ENCODE results near the gene THSD4. TPM values are rescaled to one million over a fixed set of nuclear protein-coding genes. Genes with fewer than 3 reads are reported as not detected.

THSD4 gene
- total and polyA plus RNA-seq, 9 of the 15 experiments (the other 6 are each of a cell fraction or from before 2014, with no cell fraction given), result 0.04 TPM; not detected in 5

DNA sequence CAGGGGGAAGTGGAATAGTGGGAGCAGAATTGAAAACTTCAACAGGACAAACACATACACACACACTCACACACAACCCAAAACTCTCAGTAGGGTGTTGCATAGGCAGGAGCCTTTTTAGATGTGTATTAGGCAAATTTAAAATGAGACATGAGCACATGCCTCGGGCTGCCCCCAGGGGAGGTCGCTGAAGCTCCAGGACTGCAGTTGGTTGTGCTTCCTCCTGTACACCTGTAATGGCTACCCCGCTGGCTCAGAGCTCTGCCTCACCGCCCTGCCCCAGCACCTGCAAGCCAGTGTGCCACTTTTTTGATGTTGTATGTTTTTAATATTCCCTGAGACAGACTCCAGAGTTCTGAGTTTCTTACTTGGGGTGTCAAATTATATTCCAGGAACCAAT is 391.7 kb downstream of the THSD4 start (continued):
- no peak for TF ChIP-seq ZNF764 (CRISPR knock-in tag; IDR thresholded peaks at IDR 0.05; ENCODE audit: low read depth)
- no peak for TF ChIP-seq ZBED1 (IDR thresholded peaks at IDR 0.05)
- no peak for TF ChIP-seq CLOCK (CRISPR knock-in tag; IDR thresholded peaks at IDR 0.05; ENCODE audit: borderline replicate concordance)
- no peak for TF ChIP-seq BRCA1 (IDR thresholded peaks at IDR 0.05)
- TF ChIP-seq BRCA1 (CRISPR knock-in tag; IDR thresholded peaks at IDR 0.05), result no peak
- no peak for TF ChIP-seq CEBPB (tag; IDR thresholded peaks at IDR 0.05)
- TF ChIP-seq STAT5A (IDR thresholded peaks at IDR 0.05; ENCODE audit: borderline replicate concordance, low read length), result no peak
- no peak for TF ChIP-seq KAT8 (IDR thresholded peaks at IDR 0.05; ENCODE audit: low read depth)
- TF ChIP-seq ZZZ3 (IDR thresholded peaks at IDR 0.05), result no peak
- no peak for TF ChIP-seq CAMTA2 (CRISPR knock-in tag; conservative IDR thresholded peaks at IDR 0.05)
- TF ChIP-seq, protein P1, sequence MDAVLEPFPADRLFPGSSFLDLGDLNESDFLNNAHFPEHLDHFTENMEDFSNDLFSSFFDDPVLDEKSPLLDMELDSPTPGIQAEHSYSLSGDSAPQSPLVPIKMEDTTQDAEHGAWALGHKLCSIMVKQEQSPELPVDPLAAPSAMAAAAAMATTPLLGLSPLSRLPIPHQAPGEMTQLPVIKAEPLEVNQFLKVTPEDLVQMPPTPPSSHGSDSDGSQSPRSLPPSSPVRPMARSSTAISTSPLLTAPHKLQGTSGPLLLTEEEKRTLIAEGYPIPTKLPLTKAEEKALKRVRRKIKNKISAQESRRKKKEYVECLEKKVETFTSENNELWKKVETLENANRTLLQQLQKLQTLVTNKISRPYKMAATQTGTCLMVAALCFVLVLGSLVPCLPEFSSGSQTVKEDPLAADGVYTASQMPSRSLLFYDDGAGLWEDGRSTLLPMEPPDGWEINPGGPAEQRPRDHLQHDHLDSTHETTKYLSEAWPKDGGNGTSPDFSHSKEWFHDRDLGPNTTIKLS (IDR thresholded peaks at IDR 0.05; ENCODE audit: borderline replicate concordance, low read depth), result no peak
- TF ChIP-seq CC2D1A (IDR thresholded peaks at IDR 0.05), result no peak
- TF ChIP-seq CHD4 (IDR thresholded peaks at IDR 0.05; ENCODE audit: insufficient read depth, insufficient replicate concordance, low read depth, low read length, poor library complexity, severe bottlenecking), result no peak
- no peak for TF ChIP-seq HEY1 (CRISPR knock-in tag; IDR thresholded peaks at IDR 0.05; ENCODE audit: borderline replicate concordance)
- TF ChIP-seq, protein P2, sequence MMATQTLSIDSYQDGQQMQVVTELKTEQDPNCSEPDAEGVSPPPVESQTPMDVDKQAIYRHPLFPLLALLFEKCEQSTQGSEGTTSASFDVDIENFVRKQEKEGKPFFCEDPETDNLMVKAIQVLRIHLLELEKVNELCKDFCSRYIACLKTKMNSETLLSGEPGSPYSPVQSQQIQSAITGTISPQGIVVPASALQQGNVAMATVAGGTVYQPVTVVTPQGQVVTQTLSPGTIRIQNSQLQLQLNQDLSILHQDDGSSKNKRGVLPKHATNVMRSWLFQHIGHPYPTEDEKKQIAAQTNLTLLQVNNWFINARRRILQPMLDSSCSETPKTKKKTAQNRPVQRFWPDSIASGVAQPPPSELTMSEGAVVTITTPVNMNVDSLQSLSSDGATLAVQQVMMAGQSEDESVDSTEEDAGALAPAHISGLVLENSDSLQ (IDR thresholded peaks at IDR 0.05), result no peak
- TF ChIP-seq EGR1 (conservative IDR thresholded peaks at IDR 0.05), result no peak
- no peak for TF ChIP-seq ATF7 (IDR thresholded peaks at IDR 0.05)
